HG02678 (cell line): ENCODE measurements around the gene UNC13C.

Experiments
- ATAC-seq: cut with Tn5 transposase; IDR thresholded peaks from one replicate; pipeline ENCODE4 v1.9.1; 2021; ENCODE audit warnings: mild to moderate bottlenecking, moderate library complexity; ENCODE audit not compliant: unreplicated experiment

UNC13C gene

GRCh38 chr15:54282228-54282836 lies 304.1 kb downstream of the UNC13C start:
- ATAC-seq, result no peak

GRCh38 chr15:54288049-54288448 lies 309.8 kb downstream of the UNC13C start:
- ATAC-seq, result no peak

- ATAC-seq, result peak; percentile 71
Measured at GRCh38 chr15:54289590-54290136, 311.4 kb downstream of the UNC13C start.

GRCh38 chr15:54298396-54298795 lies 320.2 kb downstream of the UNC13C start:
- no peak for ATAC-seq

GRCh38 chr15:54304321-54304720 lies 326.1 kb downstream of the UNC13C start:
- ATAC-seq, result no peak

GRCh38 chr15:54305138-54305537 lies 326.9 kb downstream of the UNC13C start:
- ATAC-seq, result no peak

- no peak for ATAC-seq
Measured at GRCh38 chr15:54307252-54307902, 329.1 kb downstream of the UNC13C start.

GRCh38 chr15:54307926-54308325 lies 329.7 kb downstream of the UNC13C start:
- ATAC-seq, result no peak

GRCh38 chr15:54312528-54312927 lies 334.3 kb downstream of the UNC13C start:
- no peak for ATAC-seq

GRCh38 chr15:54321426-54321825 lies 343.2 kb downstream of the UNC13C start:
- ATAC-seq, result no peak

GRCh38 chr15:54322341-54322740 lies 344.1 kb downstream of the UNC13C start:
- no peak for ATAC-seq

GRCh38 chr15:54345301-54345700 lies 367.1 kb downstream of the UNC13C start:
- no peak for ATAC-seq

- no peak for ATAC-seq
Measured at GRCh38 chr15:54345827-54346226, 367.6 kb downstream of the UNC13C start.

GRCh38 chr15:54347082-54347827 lies 369.0 kb downstream of the UNC13C start:
- ATAC-seq, result peak; percentile 42

GRCh38 chr15:54353726-54354125 lies 375.5 kb downstream of the UNC13C start:
- no peak for ATAC-seq

GRCh38 chr15:54354341-54354740 lies 376.1 kb downstream of the UNC13C start:
- no peak for ATAC-seq

- no peak for ATAC-seq
Measured at GRCh38 chr15:54364961-54365360, 386.7 kb downstream of the UNC13C start.

GRCh38 chr15:54373332-54373731 lies 395.1 kb downstream of the UNC13C start:
- no peak for ATAC-seq

- no peak for ATAC-seq
Measured at GRCh38 chr15:54374184-54374952, 396.1 kb downstream of the UNC13C start.

GRCh38 chr15:54387799-54388198 lies 409.6 kb downstream of the UNC13C start:
- ATAC-seq, result no peak

GRCh38 chr15:54388746-54389145 lies 410.5 kb downstream of the UNC13C start:
- no peak for ATAC-seq
